Sigmoid colon (tissue), 7 donors: ENCODE data around the gene SIK3. TPM values are rescaled to one million over a fixed set of nuclear protein-coding genes. Genes with fewer than 3 reads are reported as not detected.

Source experiments
- DNase-seq: peaks from one replicate; pipeline ENCODE4 v3.0.0-alpha.2; 2019
- H3K27ac ChIP-seq, 4 donors: fragments of 200-600 bp; sonication (generic); one replicate each; pipeline ENCODE4 v1.5.1; 2016 to 2019; ENCODE audit warnings: mild to moderate bottlenecking in 1 of 4
- H3K27me3 ChIP-seq, 3 donors: fragments of 200-600 bp; sonication (generic); one replicate each; pipeline ENCODE4 v1.5.1; 2019; ENCODE audit warnings: mild to moderate bottlenecking in 1 of 3
- H3K36me3 ChIP-seq, 4 donors: fragments of 200-600 bp; sonication (generic); one replicate each; pipeline ENCODE4 v1.5.1; 2016 to 2019
- H3K4me1 ChIP-seq, 4 donors: fragments of 200-600 bp; sonication (generic); one replicate each; pipeline ENCODE4 v1.5.1; 2017 to 2019
- H3K4me3 ChIP-seq, 4 donors: fragments of 200-600 bp; sonication (generic); one replicate each; pipeline ENCODE4 v1.5.1; 2017 to 2019; ENCODE audit warnings: mild to moderate bottlenecking in 2 of 4, moderate library complexity in 1 of 4
- H3K9me3 ChIP-seq, 4 donors: fragments of 200-600 bp in 3 of 4; sonication (generic) in 3 of 4; one replicate each; pipeline versions ENCODE4 v1.5.1 to v1.6.1; 2013 to 2019
- EP300 ChIP-seq, 4 donors: sonication (generic); formaldehyde crosslinking; IDR thresholded peaks; one replicate each; pipeline ENCODE4 v1.6.1; 2017; ENCODE audit warnings: antibody characterized with exemption in 4 of 4
- POLR2A ChIP-seq, 2 donors: fragments of 450-650 bp; IDR thresholded peaks; one replicate each; pipeline ENCODE4 v1.6.1; 2016; ENCODE audit warnings: antibody characterized with exemption in 2 of 2, mild to moderate bottlenecking in 2 of 2, moderate library complexity in 2 of 2
- POLR2AphosphoS5 ChIP-seq, 4 donors: sonication (generic); formaldehyde crosslinking; IDR thresholded peaks; one replicate each; pipeline ENCODE4 v1.6.1; 2017; ENCODE audit warnings: antibody characterized with exemption in 4 of 4
- WGBS, 2 donors: extraction: QIAGEN DNeasy Blood & Tissue Kit; methylation state at CpG; one replicate each; pipeline ENCODE4 v1.1.7; 2013; 5-methylcytosine and 5-hydroxymethylcytosine counted together
- intact Hi-C: fragments of 100-400 bp; cut with DNase I; formaldehyde crosslinking; loops from one replicate; pipeline ENCODE4 v1.15.1; 2023
- polyA plus RNA-seq, 3 donors: library from polyadenylated mRNA; stranded (reverse); fragments of 200-250 nt; gene quantifications; one replicate each; pipeline ENCODE4 v1.2.3, GENCODE V29; 2013
- total RNA-seq, 4 donors: library from RNA; depleted of rRNA; stranded (reverse); fragments of >200 nt; gene quantifications; one replicate each; pipeline ENCODE4 v1.1.0, GENCODE V29; 2016
- TF ChIP-seq, protein P1 (sequence below), 4 experiments: fragments of 450-650 bp in 3 of 4; fragments of 200-600 bp in 1 of 4; IDR thresholded peaks; one replicate each; pipeline ENCODE4 v1.5.1; 2016 to 2019; ENCODE audit warnings: antibody characterized with exemption in 4 of 4, mild to moderate bottlenecking in 3 of 4, moderate library complexity in 2 of 4
- donor health status: healthy with polysubstance abuse.
- donor health status: Bipolar disorder and iron deficiency.
- donor health status: healthy.

The SIK3 gene
- total and polyA plus RNA-seq, 7 donors, result 5.5 to 53.2 (median 35.3) TPM

DNA sequence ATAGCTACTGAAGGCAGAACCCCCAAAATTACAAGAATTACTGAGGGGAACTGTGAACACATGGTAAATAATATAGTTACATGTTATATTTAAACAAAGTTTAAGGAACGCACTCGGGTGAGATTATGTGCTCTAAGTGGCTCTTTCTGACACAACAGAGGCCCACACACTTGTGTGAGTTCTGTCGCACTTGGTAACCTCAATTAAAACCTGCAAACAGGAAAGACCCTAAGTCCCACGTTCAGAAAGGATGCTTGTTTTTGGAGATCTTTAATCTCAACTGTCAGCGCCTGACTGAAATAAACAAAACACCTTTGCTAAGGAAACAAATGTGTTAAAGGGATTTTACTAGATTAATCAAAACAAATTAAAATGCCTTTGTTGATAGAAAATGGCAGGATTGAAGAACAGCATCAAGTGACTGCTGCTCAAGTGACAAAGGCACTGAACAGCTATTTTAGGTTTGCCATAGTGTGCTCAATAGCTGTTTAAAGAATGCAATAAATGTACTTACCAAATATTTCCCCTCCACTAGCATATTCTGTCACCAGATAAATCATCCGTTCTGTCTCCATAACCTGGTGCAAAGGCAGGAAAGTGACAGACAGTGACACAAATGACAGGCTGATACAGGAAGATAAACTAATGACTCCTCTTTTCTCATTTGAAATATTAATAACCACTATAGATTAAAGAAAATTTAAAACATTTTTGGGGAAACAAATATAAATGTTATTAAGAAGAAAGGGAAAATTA, 144.5 kb downstream of the SIK3 start:
- no peaks in the 10 kb centered on the region for H3K27me3 ChIP-seq
- H3K9me3 ChIP-seq, result no peaks in the 10 kb centered on the region
- WGBS, 2 donors, result 72 to 84% methylated on average over 6 of the region's 6 CpGs
- DNase-seq, result no peak
- TF ChIP-seq POLR2A (IDR thresholded peaks at IDR 0.05) (no peak), POLR2AphosphoS5 (IDR thresholded peaks at IDR 0.05) (no peak), EP300 (IDR thresholded peaks at IDR 0.05) (no peak)
- TF ChIP-seq, protein P1, sequence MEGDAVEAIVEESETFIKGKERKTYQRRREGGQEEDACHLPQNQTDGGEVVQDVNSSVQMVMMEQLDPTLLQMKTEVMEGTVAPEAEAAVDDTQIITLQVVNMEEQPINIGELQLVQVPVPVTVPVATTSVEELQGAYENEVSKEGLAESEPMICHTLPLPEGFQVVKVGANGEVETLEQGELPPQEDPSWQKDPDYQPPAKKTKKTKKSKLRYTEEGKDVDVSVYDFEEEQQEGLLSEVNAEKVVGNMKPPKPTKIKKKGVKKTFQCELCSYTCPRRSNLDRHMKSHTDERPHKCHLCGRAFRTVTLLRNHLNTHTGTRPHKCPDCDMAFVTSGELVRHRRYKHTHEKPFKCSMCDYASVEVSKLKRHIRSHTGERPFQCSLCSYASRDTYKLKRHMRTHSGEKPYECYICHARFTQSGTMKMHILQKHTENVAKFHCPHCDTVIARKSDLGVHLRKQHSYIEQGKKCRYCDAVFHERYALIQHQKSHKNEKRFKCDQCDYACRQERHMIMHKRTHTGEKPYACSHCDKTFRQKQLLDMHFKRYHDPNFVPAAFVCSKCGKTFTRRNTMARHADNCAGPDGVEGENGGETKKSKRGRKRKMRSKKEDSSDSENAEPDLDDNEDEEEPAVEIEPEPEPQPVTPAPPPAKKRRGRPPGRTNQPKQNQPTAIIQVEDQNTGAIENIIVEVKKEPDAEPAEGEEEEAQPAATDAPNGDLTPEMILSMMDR (IDR thresholded peaks at IDR 0.05), result no peak
- H3K4me1 ChIP-seq, result peaks cover 0 to 18% (median 3%) of the 10 kb centered on the region in 4 donors
- no peak overlapping the region for H3K27ac ChIP-seq
- H3K36me3 ChIP-seq, result peaks cover 0 to 35% (median 0%) of the 10 kb centered on the region in 4 donors
- intact Hi-C loops, result no loop called here
- no peak overlapping the region for H3K4me3 ChIP-seq

DNA sequence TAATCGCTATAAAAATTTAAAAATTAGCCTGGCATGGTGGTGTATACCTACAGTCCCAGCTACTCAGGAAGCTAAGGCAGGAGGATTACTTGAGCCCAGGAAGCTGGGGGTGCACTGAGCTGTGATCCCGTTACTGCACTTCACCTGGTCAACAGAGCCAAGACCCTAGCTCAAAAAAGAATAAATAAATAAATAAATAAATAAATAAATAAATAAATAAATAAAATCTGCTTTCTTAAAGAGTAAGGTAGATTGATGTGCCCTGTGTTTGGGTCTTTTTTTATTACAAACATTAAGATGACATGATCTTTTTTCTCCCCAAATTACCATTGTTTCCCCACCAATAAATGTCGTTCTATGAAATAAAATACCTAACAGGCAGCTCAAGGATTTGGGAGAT, 146.5 kb downstream of the SIK3 start:
- Histone ChIP-seq H3K9me3 (no peaks in the 10 kb centered on the region), H3K4me3 (no peak overlapping the region), H3K4me1 (peaks cover 0 to 9% (median 0%) of the 10 kb centered on the region in 4 donors), H3K36me3 (peaks cover 0 to 36% (median 0%) of the 10 kb centered on the region in 4 donors), H3K27me3 (no peaks in the 10 kb centered on the region), H3K27ac (no peak overlapping the region)
- intact Hi-C loops, result no loop called here
- 96 to 98% methylated on average over 3 of the region's 3 CpGs for WGBS, 2 donors
- DNase-seq, result no peak
- TF ChIP-seq, protein P1 (IDR thresholded peaks at IDR 0.05), result no peak
- TF ChIP-seq POLR2A (IDR thresholded peaks at IDR 0.05), result no peak

DNA sequence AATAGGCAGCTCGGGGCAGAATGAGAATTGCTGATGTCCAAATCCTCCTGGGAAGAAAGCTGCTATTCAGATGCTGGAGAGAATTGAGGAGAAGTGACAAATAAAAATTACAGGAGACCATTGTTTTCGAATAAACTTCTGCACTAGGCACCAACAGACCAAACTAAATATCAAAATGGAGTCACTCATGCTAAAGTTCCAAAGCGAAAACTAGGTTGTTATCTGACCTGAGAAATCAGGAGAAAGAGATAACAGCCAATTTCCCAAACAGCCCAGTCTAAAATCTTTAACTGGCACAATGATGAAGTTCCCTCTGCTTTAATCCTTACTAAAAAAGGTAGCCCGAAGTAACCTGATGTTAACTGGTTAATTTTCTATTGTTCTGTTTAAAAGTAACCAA, 148.0 kb downstream of the SIK3 start:
- peaks cover 0 to 23% (median 0%) of the 10 kb centered on the region in 4 donors for H3K36me3 ChIP-seq
- no peaks in the 10 kb centered on the region for H3K9me3 ChIP-seq
- no peaks in the 10 kb centered on the region for H3K27me3 ChIP-seq
- H3K27ac ChIP-seq, result no peak overlapping the region
- H3K4me3 ChIP-seq, result no peak overlapping the region
- 95 to 97% methylated on average over 4 of the region's 4 CpGs for WGBS, 2 donors
- TF ChIP-seq EP300 (IDR thresholded peaks at IDR 0.05) (no peak), POLR2A (IDR thresholded peaks at IDR 0.05) (no peak), POLR2AphosphoS5 (IDR thresholded peaks at IDR 0.05) (no peak)
- no peak for DNase-seq
- no peaks in the 10 kb centered on the region for H3K4me1 ChIP-seq
- intact Hi-C loops, result no loop called here

DNA sequence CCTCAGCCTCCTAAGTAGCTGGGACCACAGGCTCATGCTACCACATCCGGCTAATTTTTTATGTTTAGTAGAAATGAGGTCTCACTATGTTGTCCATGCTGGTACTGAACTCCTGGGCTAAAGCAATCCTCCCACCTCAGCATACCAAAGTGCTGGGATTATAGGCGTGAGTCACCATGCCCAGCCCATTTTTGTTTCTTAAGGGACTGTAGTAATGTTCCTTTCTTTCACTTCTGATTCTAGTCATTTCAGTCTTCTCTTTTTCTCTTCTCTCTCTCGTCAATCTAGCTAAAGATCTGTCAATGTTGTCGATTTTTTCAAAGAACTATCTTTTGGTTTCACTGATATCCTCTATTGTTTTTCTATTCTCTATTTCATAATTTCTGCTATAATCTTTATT, 149.8 kb downstream of the SIK3 start:
- Histone ChIP-seq H3K36me3 (peaks cover 0 to 22% (median 0%) of the 10 kb centered on the region in 4 donors), H3K9me3 (no peaks in the 10 kb centered on the region), H3K27ac (no peak overlapping the region), H3K4me1 (no peaks in the 10 kb centered on the region), H3K4me3 (no peak overlapping the region), H3K27me3 (no peaks in the 10 kb centered on the region)
- TF ChIP-seq EP300 (IDR thresholded peaks at IDR 0.05), result no peak
- intact Hi-C loops, result no loop called here
- 68 to 70% methylated on average over 4 of the region's 4 CpGs for WGBS, 2 donors
- DNase-seq, result no peak

DNA sequence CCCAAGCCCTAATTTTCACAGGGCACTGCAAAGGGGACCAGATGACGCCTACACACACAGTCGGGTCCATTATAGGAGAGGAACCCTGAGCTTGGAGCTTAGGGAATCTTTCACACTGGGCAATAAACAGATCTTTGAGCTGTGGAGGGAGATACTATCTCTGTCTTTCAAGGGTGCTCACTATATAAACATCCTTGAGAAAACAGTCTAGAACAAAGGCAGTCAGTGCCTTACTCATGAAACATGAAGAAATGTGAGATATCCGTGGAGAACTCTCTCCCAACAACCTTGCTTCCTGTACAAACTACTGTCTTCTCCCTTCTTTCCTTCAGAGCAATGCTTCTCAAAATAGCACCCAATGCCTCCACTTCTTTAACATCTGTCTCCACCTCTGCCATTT, 151.8 kb downstream of the SIK3 start:
- H3K36me3 ChIP-seq, result peaks cover 0 to 22% (median 0%) of the 10 kb centered on the region in 4 donors
- DNase-seq, result no peak
- intact Hi-C loops, result no loop called here
- no peaks in the 10 kb centered on the region for H3K27me3 ChIP-seq
- TF ChIP-seq EP300 (IDR thresholded peaks at IDR 0.05), result no peak
- no peak for TF ChIP-seq POLR2AphosphoS5 (IDR thresholded peaks at IDR 0.05)
- TF ChIP-seq POLR2A (IDR thresholded peaks at IDR 0.05), result no peak
- TF ChIP-seq, protein P1 (IDR thresholded peaks at IDR 0.05), result no peak
- no peaks in the 10 kb centered on the region for H3K4me1 ChIP-seq
- H3K27ac ChIP-seq, result no peak overlapping the region
- no peak overlapping the region for H3K4me3 ChIP-seq
- WGBS, 2 donors, result 80 to 91% methylated on average over 3 of the region's 3 CpGs
- no peaks in the 10 kb centered on the region for H3K9me3 ChIP-seq

DNA sequence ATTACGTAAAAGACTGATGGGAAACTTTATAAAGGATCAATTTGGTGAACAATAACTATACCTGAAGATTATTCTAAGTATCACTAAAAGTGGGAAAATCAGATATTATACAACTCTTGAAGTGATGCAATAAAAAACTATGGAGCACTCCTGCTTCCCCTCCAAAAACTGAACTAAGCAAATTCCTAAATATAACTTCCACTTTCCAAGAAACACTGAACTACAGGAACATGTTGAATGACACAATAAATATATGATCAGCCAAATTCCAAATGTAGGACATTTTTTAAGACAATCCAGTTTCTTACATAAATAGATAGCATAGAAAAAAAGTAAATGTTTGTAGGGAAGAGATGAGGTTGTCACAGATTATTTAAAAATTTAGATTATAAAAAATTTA, 158.7 kb downstream of the SIK3 start:
- 96 to 100% methylated on average over 1 of the region's 1 CpG for WGBS, 2 donors
- intact Hi-C loops, result no loop called here
- DNase-seq, result no peak
- no peak overlapping the region for H3K4me3 ChIP-seq
- no peaks in the 10 kb centered on the region for H3K36me3 ChIP-seq
- H3K4me1 ChIP-seq, result no peaks in the 10 kb centered on the region
- no peaks in the 10 kb centered on the region for H3K27me3 ChIP-seq
- TF ChIP-seq, protein P1 (IDR thresholded peaks at IDR 0.05), result no peak
- no peak for TF ChIP-seq EP300 (IDR thresholded peaks at IDR 0.05)
- TF ChIP-seq POLR2A (IDR thresholded peaks at IDR 0.05), result no peak
- no peak for TF ChIP-seq POLR2AphosphoS5 (IDR thresholded peaks at IDR 0.05)
- no peak overlapping the region for H3K27ac ChIP-seq
- no peaks in the 10 kb centered on the region for H3K9me3 ChIP-seq
